ENCODE measurements around the gene PCDHB12.
"Not testable (repeated sequence)": the region's sequence is repeated elsewhere in the genome, so short reads cannot be mapped to it uniquely, and the experiment has no call there.

The PCDHB12 gene

GRCh38 chr5:141208478-141208877 lies at the start of gene PCDHB12:
Gene PCDHB12 (plus strand): TSS chr5:141208719. CDS start chr5:141208908, 189 bp downstream.
- no peak for DNase-seq (ENCODE audit: low read depth in 4 of 4, low spot score in 1 of 4)

GRCh38 chr5:141172381-141173204 lies 35.9 kb upstream of the PCDHB12 start, which contains the start of gene PCDHB7:
Gene PCDHB7 (plus strand): TSS chr5:141172644. CDS start chr5:141172836, 192 bp downstream.
- DNase-seq (ENCODE audit: low read depth in 4 of 4, low spot score in 1 of 4) = no peak

GRCh38 chr5:141174291-141175104 lies 34.0 kb upstream of the PCDHB12 start:
- not testable (repeated sequence) for DNase-seq (ENCODE audit: low read depth in 4 of 4, low spot score in 1 of 4)

- no peak for DNase-seq (ENCODE audit: low read depth in 4 of 4, low spot score in 1 of 4)
Measured at GRCh38 chr5:141175933-141176332, 32.6 kb upstream of the PCDHB12 start.

GRCh38 chr5:141177577-141178191 lies 30.8 kb upstream of the PCDHB12 start, which contains the start of gene PCDHB8:
Gene PCDHB8 (plus strand): TSS chr5:141177790. CDS start chr5:141178035, 245 bp downstream.
- not testable (repeated sequence) for DNase-seq (ENCODE audit: low read depth in 4 of 4, low spot score in 1 of 4)

GRCh38 chr5:141179371-141179770 lies 29.1 kb upstream of the PCDHB12 start:
- not testable (repeated sequence) for DNase-seq (ENCODE audit: low read depth in 4 of 4, low spot score in 1 of 4)

- DNase-seq (ENCODE audit: low read depth in 4 of 4, low spot score in 1 of 4) = not testable (repeated sequence)
Measured at GRCh38 chr5:141179876-141180275, 28.6 kb upstream of the PCDHB12 start.

- no peak for DNase-seq (ENCODE audit: low read depth in 4 of 4, low spot score in 1 of 4)
Measured at GRCh38 chr5:141180313-141180712, 28.2 kb upstream of the PCDHB12 start.

GRCh38 chr5:141182248-141182647 lies 26.3 kb upstream of the PCDHB12 start, which contains the start of gene PCDHB16:
Gene PCDHB16 (plus strand): TSS chr5:141182387. CDS start chr5:141182560, 173 bp downstream.
- DNase-seq (ENCODE audit: low read depth in 4 of 4, low spot score in 1 of 4) = no peak

- not testable (repeated sequence) for DNase-seq (ENCODE audit: low read depth in 4 of 4, low spot score in 1 of 4)
Measured at GRCh38 chr5:141184117-141184855, 24.2 kb upstream of the PCDHB12 start.

- no peak for DNase-seq (ENCODE audit: low read depth in 4 of 4, low spot score in 1 of 4)
Measured at GRCh38 chr5:141186897-141187512, 21.5 kb upstream of the PCDHB12 start, which contains the start of gene PCDHB9. Gene PCDHB9 (plus strand): TSS chr5:141187161. CDS start chr5:141187319, 158 bp downstream.

- not testable (repeated sequence) for DNase-seq (ENCODE audit: low read depth in 4 of 4, low spot score in 1 of 4)
Measured at GRCh38 chr5:141188682-141189081, 19.8 kb upstream of the PCDHB12 start.

GRCh38 chr5:141189131-141189530 lies 19.4 kb upstream of the PCDHB12 start:
- not testable (repeated sequence) for DNase-seq (ENCODE audit: low read depth in 4 of 4, low spot score in 1 of 4)

GRCh38 chr5:141192110-141192725 lies 16.3 kb upstream of the PCDHB12 start, which contains the start of gene PCDHB10:
Gene PCDHB10 (plus strand): TSS chr5:141192353. CDS start chr5:141192553, 200 bp downstream.
- no peak for DNase-seq (ENCODE audit: low read depth in 4 of 4, low spot score in 1 of 4)

- not testable (repeated sequence) for DNase-seq (ENCODE audit: low read depth in 4 of 4, low spot score in 1 of 4)
Measured at GRCh38 chr5:141194332-141194731, 14.2 kb upstream of the PCDHB12 start.

- no peak for DNase-seq (ENCODE audit: low read depth in 4 of 4, low spot score in 1 of 4)
Measured at GRCh38 chr5:141196363-141196762, 12.2 kb upstream of the PCDHB12 start.

GRCh38 chr5:141199359-141200235 lies 8.9 kb upstream of the PCDHB12 start, which contains the start of gene PCDHB11:
Gene PCDHB11 (plus strand): TSS chr5:141199627. CDS start chr5:141199775, 148 bp downstream.
- no peak for DNase-seq (ENCODE audit: low read depth in 4 of 4, low spot score in 1 of 4)

GRCh38 chr5:141201126-141201525 lies 7.4 kb upstream of the PCDHB12 start:
- not testable (repeated sequence) for DNase-seq (ENCODE audit: low read depth in 4 of 4, low spot score in 1 of 4)

Data from stimulated activated CD4-positive, alpha-beta T cell treated with anti-CD3 and anti-CD28 coated beads, Interleukin-1b, Interleukin-23, amount 100 ng/mL, for 24 hours (primary cell).